GM23248 (cell line): ENCODE results near the gene CYB5R2. TPM values are rescaled to one million over a fixed set of nuclear protein-coding genes. Genes with fewer than 3 reads are reported as not detected.

Experiments
- DNase-seq: peaks from one replicate; pipeline ENCODE4 v3.0.0-alpha.2; 2015
- H2AFZ ChIP-seq: fragments of 200-600 bp; sonication (generic); 2 replicates; pipeline ENCODE4 v1.6.1; 2016; ENCODE audit warnings: antibody characterized with exemption
- H3F3A ChIP-seq: fragments of 200-600 bp; sonication (generic); 2 replicates; pipeline ENCODE4 v1.6.1; 2016; ENCODE audit warnings: mild to moderate bottlenecking, antibody characterized with exemption, mixed run types; ENCODE audit not compliant: insufficient read depth
- H3K27ac ChIP-seq: fragments of 200-600 bp; sonication (generic); 2 replicates; pipeline ENCODE4 v1.5.1; 2016; ENCODE audit warnings: mild to moderate bottlenecking
- H3K27me3 ChIP-seq: fragments of 200-600 bp; sonication (generic); replicated peaks from 2 replicates; pipeline ENCODE4 v1.6.1; 2016; ENCODE audit warnings: mild to moderate bottlenecking; ENCODE audit not compliant: insufficient read depth
- H3K36me3 ChIP-seq: fragments of 200-600 bp; sonication (generic); 2 replicates; pipeline ENCODE4 v1.6.1; 2016; ENCODE audit warnings: low read depth, mild to moderate bottlenecking
- H3K4me1 ChIP-seq: fragments of 200-600 bp; sonication (generic); 2 replicates; pipeline ENCODE4 v1.6.1; 2016; ENCODE audit warnings: mild to moderate bottlenecking; ENCODE audit not compliant: insufficient read depth
- H3K4me2 ChIP-seq: fragments of 200-600 bp; sonication (generic); one replicate; pipeline ENCODE4 v1.6.1; 2016; ENCODE audit warnings: mild to moderate bottlenecking; ENCODE audit not compliant: unreplicated experiment
- H3K4me3 ChIP-seq: fragments of 200-600 bp; sonication (generic); 2 replicates; pipeline ENCODE4 v1.5.1; 2016; ENCODE audit warnings: mild to moderate bottlenecking
- H3K79me2 ChIP-seq: fragments of 200-600 bp; sonication (generic); 2 replicates; pipeline ENCODE4 v1.6.1; 2016; ENCODE audit warnings: mild to moderate bottlenecking; ENCODE audit not compliant: insufficient read depth
- H3K9ac ChIP-seq: fragments of 200-600 bp; sonication (generic); 2 replicates; pipeline ENCODE4 v1.6.1; 2016; ENCODE audit warnings: mild to moderate bottlenecking
- H3K9me2 ChIP-seq: fragments of 200-600 bp; sonication (generic); 2 replicates; pipeline ENCODE4 v1.6.1; 2016; ENCODE audit warnings: mixed run types, mild to moderate bottlenecking, moderate library complexity; ENCODE audit not compliant: insufficient read depth
- H3K9me3 ChIP-seq: fragments of 200-600 bp; sonication (generic); one replicate; pipeline ENCODE4 v1.6.1; 2017; ENCODE audit warnings: low read depth
- H4K20me1 ChIP-seq: fragments of 200-600 bp; sonication (generic); 2 replicates; pipeline ENCODE4 v1.6.0; 2016; ENCODE audit not compliant: insufficient read depth
- EZH2 ChIP-seq: fragments of 200-600 bp; sonication (generic); IDR thresholded peaks from 2 replicates; pipeline ENCODE4 v1.6.1; 2018; ENCODE audit warnings: antibody characterized with exemption, mild to moderate bottlenecking; ENCODE audit not compliant: insufficient read depth, poor library complexity, severe bottlenecking
- EZH2phosphoT487 ChIP-seq: fragments of 200-600 bp; sonication (generic); IDR thresholded peaks from 2 replicates; pipeline ENCODE4 v1.6.1; 2018; ENCODE audit warnings: antibody characterized with exemption, moderate library complexity, mild to moderate bottlenecking, low read depth; ENCODE audit not compliant: insufficient read depth
- WGBS, 2 experiments: methylation state at CpG; one replicate each; pipeline ENCODE4 v1.1.6; 2015 to 2017; ENCODE audit warnings: low lambda C conversion rate in 2 of 2, low coverage in 1 of 2; ENCODE audit errors: missing lambda C conversion rate in 2 of 2; 5-methylcytosine and 5-hydroxymethylcytosine counted together
- in situ Hi-C: fragments of 300-500 bp; cut with MboI; formaldehyde crosslinking; loops from 2 replicates; pipeline ENCODE4 v1.15.0; 2020
- polyA plus RNA-seq: library from polyadenylated mRNA; unstranded; fragments of >200 nt; fragmentation: Nextera tagmentation; extraction: Ambion mirVana; gene quantifications from 2 replicates; pipeline ENCODE4 v1.2.1, GENCODE V29; 2016
- total RNA-seq: library from RNA; depleted of rRNA; stranded (reverse); fragments of >200 nt; shearing (Covaris generic); gene quantifications from 2 replicates; pipeline ENCODE4 v1.2.3, GENCODE V29; 2014

CYB5R2 gene
- total and polyA plus RNA-seq, 2 experiments from 2014 or later, result 6.2 to 16.4 TPM

DNA sequence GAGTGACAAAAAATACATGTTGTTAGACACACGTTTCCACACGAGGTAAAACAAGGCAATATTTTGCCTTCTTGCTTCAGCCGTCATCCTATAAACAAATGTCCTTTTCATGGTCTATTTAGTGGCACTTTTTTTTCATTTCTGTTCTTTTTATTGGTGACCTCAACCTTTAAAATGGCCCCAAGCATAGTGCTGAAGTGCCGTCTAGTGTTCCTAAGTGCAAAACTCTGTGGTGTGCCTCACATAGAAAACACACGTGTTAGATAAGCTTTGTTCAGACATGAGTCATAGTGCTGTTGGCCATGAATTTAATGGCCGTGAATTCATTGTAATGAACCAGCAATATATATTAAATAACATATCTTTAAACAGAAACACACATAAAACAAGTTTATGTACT, 17.3 kb upstream of the CYB5R2 start:
- H3K4me3 ChIP-seq, result no peak overlapping the region
- no peaks in the 10 kb centered on the region for H3K9me2 ChIP-seq
- H3K27ac ChIP-seq, result no peak overlapping the region
- H3K79me2 ChIP-seq, result no peaks in the 10 kb centered on the region
- peaks cover 17% of the 10 kb centered on the region for H3K27me3 ChIP-seq
- no peaks in the 10 kb centered on the region for H4K20me1 ChIP-seq
- no peak overlapping the region for H2AFZ ChIP-seq
- H3F3A ChIP-seq, result no peaks in the 10 kb centered on the region
- in situ Hi-C loops, result loop anchor here (10.0 kb wide), 1 partner anchor 596 kb away; no protein-coding TSS in a partner anchor
- H3K9ac ChIP-seq, result no peak overlapping the region
- peak; percentile 58 for DNase-seq
- H3K4me1 ChIP-seq, result no peaks in the 10 kb centered on the region
- WGBS, 2 experiments, result 35 to 39% methylated on average over 6 of the region's 6 CpGs
- no peak overlapping the region for H3K4me2 ChIP-seq
- H3K9me3 ChIP-seq, result no peaks in the 10 kb centered on the region
- no peak for TF ChIP-seq EZH2
- no peaks in the 10 kb centered on the region for H3K36me3 ChIP-seq

DNA sequence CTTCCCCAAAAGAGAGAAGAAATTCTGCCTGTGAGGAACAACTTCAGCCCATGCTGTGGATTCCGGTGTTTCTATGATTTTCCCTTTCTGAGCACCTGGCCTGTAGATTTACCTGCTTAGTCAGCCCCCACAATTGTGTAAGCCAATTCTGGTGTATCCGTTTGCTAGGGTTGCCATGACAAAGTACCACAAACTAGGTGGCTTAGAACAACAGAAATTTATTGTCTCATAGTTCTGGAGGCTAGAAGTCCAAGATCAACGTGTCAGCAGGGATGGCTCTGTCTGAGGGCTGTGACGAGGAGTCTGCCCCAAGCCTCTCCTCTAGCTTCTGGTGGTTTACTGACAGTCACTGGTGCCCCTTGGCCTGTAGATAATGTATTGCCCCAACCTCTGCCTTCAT, 15.9 kb upstream of the CYB5R2 start:
- H3K79me2 ChIP-seq, result no peaks in the 10 kb centered on the region
- no peaks in the 10 kb centered on the region for H3K9me2 ChIP-seq
- H3K27me3 ChIP-seq, result peaks cover 16% of the 10 kb centered on the region
- no peak overlapping the region for H3K4me2 ChIP-seq
- H4K20me1 ChIP-seq, result no peaks in the 10 kb centered on the region
- H3K9ac ChIP-seq, result no peak overlapping the region
- no peaks in the 10 kb centered on the region for H3K9me3 ChIP-seq
- no peak overlapping the region for H2AFZ ChIP-seq
- TF ChIP-seq EZH2phosphoT487 (no peak), EZH2 (no peak)
- no peaks in the 10 kb centered on the region for H3F3A ChIP-seq
- no peak for DNase-seq
- H3K4me1 ChIP-seq, result no peaks in the 10 kb centered on the region
- no peak overlapping the region for H3K27ac ChIP-seq
- 31 to 44% methylated on average over 4 of the region's 4 CpGs for WGBS, 2 experiments
- no peaks in the 10 kb centered on the region for H3K36me3 ChIP-seq
- in situ Hi-C loops, result no loop called here
- no peak overlapping the region for H3K4me3 ChIP-seq

DNA sequence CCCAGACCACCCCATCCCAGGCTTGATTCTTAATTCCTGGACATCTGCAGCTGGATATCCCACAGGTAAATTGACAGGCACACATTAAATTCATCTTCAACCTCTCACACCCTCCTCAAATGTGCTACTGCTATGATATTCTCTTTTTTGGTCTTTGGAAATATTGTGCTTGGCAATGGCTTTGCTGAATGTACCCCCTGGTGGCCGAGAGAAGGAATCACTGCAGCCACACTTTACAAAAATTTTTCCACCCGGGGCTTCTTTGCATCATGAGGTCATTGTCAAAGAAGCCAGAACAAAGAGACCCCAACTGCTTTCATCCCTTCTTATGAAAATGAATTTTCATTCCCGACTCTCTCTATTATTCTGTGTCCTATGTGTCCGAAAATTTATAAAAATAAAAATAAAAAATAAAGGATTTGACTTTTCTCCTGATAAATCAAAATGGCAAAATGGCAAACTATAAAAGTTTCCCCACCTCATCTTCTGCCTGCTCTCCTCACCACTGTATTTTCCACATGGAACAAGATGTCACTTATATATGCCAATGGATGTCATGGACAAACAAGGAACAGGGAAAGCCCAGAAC, 15.0 kb upstream of the CYB5R2 start:
- Histone ChIP-seq H3K27me3 (peaks cover 7% of the 10 kb centered on the region), H3K9me2 (no peaks in the 10 kb centered on the region), H3K36me3 (no peaks in the 10 kb centered on the region), H3K4me3 (no peak overlapping the region), H4K20me1 (no peaks in the 10 kb centered on the region), H3K79me2 (no peaks in the 10 kb centered on the region), H2AFZ (no peak overlapping the region), H3K4me2 (no peak overlapping the region), H3K9ac (no peak overlapping the region), H3K27ac (no peak overlapping the region), H3K4me1 (no peaks in the 10 kb centered on the region), H3K9me3 (no peaks in the 10 kb centered on the region), H3F3A (no peaks in the 10 kb centered on the region)
- in situ Hi-C loops, result no loop called here
- TF ChIP-seq EZH2phosphoT487 (no peak), EZH2 (no peak)
- DNase-seq, result peak; percentile 73
- WGBS, 2 experiments, result 5 to 7% methylated on average over 4 of the region's 4 CpGs

DNA sequence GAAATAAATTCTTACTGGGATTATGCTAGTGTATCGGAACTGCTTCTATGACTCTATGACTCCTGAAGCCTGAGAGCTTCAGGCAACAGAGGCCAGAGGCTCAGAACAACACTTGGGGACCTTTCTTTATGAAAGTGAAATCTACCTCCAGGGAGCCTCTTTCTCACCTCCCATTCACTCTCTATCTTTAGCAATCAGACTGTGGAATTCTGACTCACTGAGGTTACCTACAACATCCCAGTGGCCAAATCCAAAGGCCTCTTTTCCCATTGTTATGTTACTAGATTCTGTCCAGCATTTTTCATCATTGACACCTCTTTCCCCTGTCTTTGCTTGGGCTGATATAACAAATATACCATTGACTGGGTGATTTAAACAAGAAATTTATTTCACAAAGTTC, 14.1 kb upstream of the CYB5R2 start:
- Histone ChIP-seq H3K9ac (no peak overlapping the region), H3K27me3 (no peaks in the 10 kb centered on the region; the same call in 1 of the 2 replicates), H3K4me1 (no peaks in the 10 kb centered on the region), H3F3A (no peaks in the 10 kb centered on the region), H3K36me3 (no peaks in the 10 kb centered on the region), H4K20me1 (no peaks in the 10 kb centered on the region), H3K9me3 (no peaks in the 10 kb centered on the region), H2AFZ (no peak overlapping the region), H3K79me2 (no peaks in the 10 kb centered on the region), H3K9me2 (no peaks in the 10 kb centered on the region), H3K27ac (no peak overlapping the region), H3K4me2 (no peak overlapping the region), H3K4me3 (no peak overlapping the region)
- in situ Hi-C loops, result no loop called here
- TF ChIP-seq EZH2phosphoT487 (no peak), EZH2 (no peak)
- WGBS, 2 experiments, result 94 to 95% methylated on average over 1 of the region's 1 CpG
- DNase-seq, result no peak

DNA sequence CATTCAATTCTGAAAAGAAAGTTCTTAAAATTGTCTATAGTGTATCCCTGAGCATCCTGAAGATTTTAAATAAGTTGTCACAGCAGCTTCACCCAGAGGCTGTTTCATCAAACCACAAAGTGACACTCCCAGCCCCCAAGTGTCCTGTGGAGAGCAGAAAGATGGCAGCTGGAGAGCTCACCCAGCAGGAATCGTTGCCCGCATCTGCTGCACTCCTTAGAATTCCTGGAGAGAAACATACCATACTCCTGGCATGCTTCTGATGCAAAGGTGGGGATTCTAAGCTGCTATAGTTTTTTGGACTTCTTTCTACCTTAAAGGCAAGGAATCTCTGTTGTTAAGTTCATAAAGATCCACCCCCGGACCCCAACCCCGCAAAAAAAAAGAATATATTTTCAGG, 13.5 kb upstream of the CYB5R2 start:
- Histone ChIP-seq H2AFZ (no peak overlapping the region), H3K36me3 (no peaks in the 10 kb centered on the region), H3K4me3 (no peak overlapping the region), H3K4me2 (no peak overlapping the region), H3K9me3 (no peaks in the 10 kb centered on the region), H3F3A (no peaks in the 10 kb centered on the region), H3K27ac (no peak overlapping the region), H3K27me3 (no peaks in the 10 kb centered on the region; the same call in 1 of the 2 replicates), H3K79me2 (no peaks in the 10 kb centered on the region), H3K4me1 (no peaks in the 10 kb centered on the region), H3K9ac (no peak overlapping the region), H4K20me1 (no peaks in the 10 kb centered on the region), H3K9me2 (no peaks in the 10 kb centered on the region)
- WGBS, 2 experiments, result 75 to 82% methylated on average over 4 of the region's 4 CpGs
- no peak for TF ChIP-seq EZH2phosphoT487
- no peak for TF ChIP-seq EZH2
- in situ Hi-C loops, result no loop called here
- DNase-seq, result no peak
